GM18907 (cell line): Measurements from ENCODE around the gene AIPL1.
A peak's percentile ranks its signal among the peaks of the same experiment; 100 is the strongest.

Source experiments
- ATAC-seq: cut with Tn5 transposase; IDR thresholded peaks from one replicate; pipeline ENCODE4 v1.9.1; 2021; ENCODE audit warnings: mild to moderate bottlenecking, moderate library complexity; ENCODE audit not compliant: unreplicated experiment

AIPL1 gene

DNA sequence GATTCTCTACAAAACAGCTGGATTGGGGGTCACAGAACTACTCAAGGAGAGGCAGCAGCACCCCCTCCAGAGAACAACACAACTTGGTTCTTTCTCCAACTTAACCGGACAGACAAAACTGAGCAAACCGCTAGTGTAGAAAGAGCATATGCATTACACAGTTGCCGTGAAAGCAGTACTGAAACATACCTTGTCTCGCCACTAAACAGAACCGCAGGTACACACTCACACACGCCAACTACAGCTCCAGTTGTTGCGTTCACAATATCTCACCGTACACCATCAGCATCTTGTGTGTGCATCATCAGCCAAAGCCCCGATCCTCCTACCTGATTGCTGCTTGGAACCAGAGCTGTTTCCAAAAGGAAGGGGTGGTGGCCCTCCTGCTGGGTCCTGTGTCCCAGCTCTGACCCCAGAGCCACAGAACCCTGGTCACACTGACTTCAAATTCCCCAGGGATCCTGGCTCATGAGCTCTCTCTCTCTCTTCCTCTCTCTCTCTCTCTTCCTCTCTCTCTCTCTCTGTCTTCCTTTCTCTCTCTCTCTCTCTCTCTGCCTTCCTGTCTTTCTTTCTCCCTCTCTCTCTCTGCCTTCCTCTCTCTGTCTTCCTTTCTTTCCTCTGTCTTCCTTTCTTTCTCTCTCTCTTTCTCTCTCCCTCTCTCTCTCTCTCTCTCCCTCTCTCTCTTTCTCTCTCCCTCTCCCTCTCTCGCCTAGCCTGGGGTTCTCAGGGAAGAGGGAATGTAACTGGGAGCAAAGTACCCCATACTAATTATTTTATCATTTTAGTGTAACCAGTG lies 17.7 kb upstream of the AIPL1 start:
- no peak for ATAC-seq

DNA sequence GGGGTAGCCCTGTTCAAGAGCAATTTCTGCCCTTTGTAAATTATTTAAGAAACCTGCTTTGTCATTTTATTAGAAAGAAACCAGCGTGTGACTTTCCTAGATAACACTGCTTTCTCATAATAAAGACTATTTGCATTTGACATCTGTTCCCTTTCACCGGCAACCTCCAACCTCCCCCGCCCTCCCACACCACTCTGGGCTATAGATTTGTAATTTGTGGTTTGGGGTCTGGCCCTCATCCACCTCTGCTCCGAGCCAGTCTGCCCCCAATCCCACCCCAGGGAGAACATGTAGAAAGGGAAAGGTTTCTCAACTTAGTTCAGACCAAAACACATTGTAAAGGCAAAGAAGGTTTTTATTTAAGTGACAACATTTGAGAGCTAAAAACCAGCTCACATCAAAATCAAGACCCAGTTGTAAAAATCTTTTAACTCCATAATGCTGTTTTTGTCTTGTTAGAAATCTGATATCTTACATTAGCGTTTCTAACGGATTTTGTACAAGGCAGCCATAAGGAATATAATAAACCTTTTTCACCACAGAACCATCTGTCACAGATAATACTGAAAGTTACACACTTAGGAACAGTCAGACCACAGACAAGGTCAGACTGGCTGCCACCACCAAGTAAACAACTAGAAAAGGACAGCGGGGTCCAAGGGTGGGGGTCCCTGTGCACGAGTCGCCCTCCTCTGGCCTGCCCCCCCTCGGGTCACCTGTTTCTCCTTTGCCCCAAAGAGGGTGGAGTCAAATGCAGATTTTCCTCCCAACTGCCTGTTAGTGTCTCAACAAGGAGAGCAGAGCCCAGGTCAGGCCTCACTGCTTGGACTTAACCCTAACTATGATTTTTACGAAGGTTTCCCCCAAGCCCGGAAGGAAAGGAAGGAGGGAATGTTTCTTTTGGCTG lies 16.3 kb upstream of the AIPL1 start:
- ATAC-seq, result no peak

DNA sequence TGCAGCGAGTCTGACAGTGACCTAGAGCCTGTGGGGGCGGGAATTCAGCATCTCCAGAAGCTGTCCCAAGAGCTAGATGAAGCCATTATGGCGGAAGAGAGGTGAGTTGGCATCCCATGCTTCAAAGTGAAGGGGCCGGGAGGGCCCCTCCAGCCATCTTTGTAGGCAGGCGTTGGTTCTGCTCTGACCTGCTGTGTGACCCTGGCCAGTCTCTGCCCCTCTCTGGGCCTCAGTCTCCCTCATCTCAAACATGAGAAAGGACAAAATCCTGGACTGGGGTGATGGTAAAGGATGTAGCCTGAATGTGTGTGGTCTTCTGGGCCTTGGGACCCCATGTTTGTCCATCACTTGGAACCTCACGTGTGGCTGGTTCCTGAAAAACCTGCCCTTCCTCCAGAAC lies 14.4 kb upstream of the AIPL1 start:
- ATAC-seq, result no peak

DNA sequence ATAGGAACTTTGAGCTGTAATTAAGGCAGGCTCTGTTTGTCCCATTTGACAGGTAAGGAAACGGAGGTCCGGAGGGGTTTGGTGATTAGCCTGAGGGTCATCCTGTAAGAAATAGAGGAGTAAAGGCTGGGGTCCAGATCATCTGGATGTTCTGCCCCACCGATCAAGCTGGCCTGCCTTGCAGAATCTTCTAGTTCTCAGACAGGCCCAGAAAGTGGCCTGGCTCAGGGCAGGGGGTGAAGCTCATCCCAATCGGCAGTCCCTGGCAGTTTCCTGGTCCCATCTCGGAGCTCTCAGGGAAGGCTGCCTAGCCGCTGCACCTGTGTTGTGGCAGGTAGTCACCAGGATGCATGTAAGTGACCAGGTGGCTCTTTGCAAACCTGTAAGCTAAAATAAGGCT lies 13.6 kb upstream of the AIPL1 start:
- no peak for ATAC-seq

DNA sequence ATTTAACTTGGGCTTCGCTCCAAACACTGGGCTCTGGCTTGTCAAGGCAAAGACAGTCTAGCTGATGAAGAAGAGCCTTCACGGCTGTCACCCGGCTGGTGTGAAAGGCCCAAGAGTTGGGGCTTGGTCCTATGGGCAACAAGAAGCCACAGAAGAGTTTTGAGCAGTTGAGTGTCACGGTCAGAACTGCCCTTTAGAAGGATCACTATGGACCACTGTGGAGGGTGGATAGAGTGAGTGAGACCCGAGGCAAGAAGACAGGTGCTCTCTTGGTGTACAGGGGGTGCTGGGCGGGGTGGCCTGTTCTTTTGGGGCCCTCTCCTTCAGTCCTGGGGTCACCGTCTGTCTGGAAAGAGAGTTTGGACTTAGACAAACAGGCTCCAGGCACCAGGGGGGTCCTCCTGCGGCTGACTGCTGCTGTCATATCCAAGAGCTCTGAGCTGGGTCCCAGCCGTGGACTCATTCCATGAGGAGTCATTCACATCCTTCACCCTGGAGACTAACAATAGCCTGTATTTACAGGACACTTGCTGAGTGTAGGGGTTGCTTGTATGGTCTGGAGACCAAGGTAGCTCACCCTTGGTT lies 11.7 kb upstream of the AIPL1 start:
- ATAC-seq, result no peak

DNA sequence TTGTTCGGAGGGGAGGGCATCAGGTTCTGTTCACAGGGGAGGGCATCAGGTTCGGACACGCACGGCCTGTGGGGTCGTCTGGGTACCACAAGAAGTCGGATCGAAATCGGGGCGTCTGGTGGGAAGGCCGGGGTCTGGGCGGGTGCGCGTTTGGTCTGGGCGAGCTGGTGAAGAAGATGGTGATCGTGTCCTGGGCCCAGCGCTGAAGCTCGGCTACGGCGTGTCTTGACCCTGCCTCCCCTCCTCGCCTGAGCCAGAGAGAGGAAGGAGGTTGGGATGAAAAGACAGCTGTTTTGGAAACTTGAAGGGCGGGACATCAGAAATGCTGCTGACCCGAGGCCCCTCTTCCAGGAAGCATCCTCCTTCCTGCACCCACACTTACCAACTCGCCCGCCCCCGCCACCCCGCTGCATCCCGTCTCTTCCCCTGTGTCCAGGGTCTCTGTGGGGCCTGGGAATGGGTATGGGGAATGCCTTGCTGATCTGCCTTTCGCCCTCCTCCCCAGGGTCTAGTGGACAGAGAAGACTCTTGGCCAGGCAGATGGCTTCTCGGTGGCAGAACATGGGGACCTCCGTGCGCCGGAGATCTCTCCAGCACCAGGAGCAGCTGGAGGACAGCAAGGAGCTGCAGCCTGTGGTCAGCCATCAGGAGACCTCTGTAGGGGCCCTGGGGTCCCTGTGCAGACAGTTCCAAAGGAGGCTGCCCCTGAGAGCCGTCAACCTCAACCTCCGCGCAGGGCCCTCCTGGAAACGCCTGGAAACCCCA lies 9.8 kb upstream of the AIPL1 start:
- ATAC-seq, result no peak

DNA sequence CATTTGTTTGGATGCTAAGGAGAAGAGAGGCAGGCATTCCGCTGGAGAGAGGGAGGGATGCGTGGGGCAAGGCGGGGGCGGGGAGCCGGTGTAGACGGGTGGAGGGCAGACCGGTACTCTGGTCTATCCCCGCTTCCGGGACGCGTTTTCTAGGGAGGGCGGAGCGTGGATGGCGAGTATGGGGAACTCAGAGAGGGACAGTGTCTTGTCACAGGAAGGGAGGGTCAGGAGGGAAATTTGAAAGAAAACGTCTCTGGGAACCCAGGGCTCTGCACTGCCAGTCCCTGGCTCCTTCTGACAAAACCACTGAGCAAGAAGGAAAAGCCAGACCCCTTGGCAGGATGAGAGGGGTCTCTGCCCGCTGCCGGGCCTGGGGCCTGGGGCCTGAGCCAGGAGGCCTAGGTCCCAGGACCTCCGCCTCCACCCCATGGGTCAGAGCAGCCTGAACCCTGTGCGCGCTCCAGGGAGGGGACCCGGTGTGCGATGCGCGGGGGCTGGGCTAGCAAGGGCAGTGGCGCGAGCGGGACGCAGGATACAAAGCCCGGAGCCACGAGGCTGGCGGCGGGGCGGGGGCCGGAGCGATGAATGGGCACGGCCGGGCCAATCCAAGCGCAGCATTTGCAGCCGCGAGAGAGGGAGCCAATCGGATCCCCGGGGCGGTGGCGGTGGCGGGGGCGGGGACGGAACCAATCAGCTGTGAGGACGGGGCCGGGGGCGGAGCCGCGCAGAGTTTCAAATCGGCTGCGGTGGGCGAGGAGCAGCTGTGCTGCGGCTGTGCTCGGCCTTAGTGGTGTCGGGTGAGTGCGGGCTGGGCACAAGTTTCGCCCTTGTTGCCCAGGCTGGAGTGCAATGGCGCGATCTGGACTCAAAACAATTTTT lies 9.0 kb upstream of the AIPL1 start, which contains the start of gene PIMREG:
PIMREG (plus strand) TSS at position 764 of the 879 bp plus-strand sequence. CDS start 656 bp downstream, outside the sequence.
- peak; percentile 81 for ATAC-seq

DNA sequence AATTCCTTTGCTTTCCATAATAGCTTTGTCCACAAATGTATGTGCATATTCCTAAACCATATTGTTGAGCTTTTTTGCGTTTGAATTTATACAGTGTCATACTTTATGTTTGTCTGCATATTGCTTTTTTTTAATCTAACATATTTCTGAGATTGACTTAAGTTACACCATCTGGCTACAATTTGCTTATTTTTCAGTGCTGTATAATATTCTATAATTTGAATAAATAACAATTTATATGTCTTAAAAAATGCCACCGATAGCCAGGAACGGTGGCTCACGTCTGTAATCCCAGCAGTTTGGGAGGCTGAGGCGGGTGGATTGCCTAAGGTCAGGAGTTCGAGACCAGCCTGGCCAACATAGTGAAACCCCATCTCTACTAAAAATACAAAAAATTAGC lies 7.9 kb upstream of the AIPL1 start:
- no peak for ATAC-seq

DNA sequence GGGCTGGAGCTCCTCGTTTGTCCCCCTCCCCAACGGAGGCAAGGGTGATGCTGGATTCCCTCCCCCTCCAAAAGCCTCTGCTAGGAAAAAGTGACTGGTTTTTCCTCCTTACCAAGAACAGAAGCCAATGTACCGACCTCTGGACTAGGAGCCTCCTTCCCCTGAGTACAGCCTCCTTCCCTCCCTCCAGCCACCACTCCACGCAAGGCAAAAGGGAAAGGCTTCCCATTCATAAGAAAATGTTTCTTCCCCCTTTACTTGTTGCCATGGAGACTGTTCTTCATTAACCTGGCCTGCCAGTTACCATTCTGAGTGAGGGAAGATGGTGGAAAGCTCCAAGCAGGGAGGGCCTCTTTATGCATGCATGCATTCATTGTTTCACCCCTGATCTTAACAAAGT lies 5.0 kb upstream of the AIPL1 start:
- no peak for ATAC-seq

DNA sequence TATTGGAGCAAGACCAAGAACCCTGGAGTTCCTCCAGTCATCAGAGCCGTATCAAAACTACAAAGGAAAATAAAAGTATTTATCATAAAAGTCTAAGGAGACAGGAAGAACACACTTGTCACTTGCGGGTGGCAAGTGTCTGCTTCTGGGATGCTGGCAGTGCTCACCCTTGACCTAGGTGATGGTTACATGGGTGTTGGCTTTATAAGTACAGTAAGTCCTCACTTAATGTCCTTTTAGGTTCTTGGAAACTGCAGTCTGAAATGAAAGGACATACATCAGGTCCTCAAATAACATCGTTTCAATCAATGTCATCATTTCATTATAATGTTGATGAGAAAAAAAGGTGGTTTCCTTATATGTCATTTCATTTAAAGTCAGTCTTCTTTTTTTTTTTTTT lies 3.0 kb upstream of the AIPL1 start:
- ATAC-seq, result no peak

DNA sequence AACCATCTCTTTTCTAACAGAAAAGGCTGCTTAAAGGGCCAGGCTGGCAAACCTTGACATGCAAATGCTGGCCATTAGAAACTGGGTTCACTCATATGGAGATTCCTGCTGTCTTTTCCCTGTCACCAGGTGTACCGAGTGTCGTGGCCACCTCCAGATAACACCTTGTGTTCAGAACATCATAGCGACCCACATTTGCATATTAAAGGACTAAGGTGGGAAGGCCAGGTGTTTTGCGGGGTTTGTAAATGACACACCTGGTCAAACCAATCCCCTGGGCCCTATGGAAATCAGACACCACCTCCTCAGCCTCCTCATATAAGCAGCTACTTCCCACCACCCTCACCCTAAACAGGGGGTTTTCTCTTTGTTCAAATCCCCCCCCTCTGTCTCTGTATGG lies 2.5 kb upstream of the AIPL1 start:
- ATAC-seq, result no peak

DNA sequence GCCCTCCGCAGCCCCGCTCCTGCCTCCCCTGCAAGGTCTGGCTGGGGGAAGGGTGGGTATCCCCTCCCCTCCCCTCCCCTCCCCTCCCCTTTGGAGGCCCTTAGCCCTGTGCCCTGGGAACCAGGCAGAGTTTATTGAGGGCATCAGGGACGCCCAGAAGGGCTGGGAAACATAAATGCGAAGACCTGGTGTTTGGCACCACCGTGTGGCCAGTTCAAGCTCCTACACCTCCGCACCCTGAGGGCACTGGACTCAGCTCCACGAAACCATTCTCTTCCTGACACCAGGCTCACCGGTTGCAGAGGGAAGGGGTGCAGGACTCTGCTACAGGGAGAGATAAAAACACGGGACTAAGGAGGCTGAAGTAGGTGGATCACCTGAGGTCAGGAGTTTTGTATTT lies 1.0 kb upstream of the AIPL1 start:
- no peak for ATAC-seq

DNA sequence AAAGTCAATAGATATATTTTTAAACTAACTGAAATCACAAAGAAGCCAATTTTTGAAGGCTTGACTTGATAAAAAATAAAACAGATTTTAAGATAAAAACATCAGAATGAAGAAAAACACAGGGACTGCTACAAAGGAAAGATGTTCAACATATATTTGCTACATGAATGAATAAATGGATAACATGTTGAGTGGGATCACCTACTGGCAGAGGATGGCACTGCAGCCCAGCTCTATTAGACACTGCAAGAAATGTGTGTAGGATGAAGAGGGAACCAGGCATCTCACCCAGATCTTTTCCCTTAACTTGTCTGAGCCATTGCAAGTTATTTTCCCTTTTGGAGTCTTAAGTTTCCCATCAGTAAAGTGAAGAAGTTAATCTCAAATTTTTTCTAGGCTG lies 4.2 kb downstream of the AIPL1 start:
- ATAC-seq, result no peak

DNA sequence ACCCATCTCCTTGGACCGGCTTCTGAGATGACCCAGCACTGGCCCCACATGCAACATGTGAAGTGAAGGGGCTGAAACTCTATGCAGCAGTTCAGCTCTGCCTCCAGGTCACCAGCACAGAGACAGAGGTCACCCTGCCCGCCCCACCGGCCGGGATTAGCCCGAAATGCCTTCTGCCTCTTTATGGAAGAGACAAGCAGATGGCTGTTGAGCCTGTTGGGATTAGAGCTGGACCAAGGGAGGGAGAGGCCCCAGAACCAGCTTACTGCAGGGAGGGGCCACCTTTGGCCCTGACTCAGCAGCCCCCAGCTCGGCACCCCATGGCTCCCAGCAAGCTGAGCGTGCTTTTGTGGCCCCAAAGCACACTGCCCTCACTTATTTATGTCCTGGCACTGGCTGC lies 5.7 kb downstream of the AIPL1 start:
- ATAC-seq, result no peak

DNA sequence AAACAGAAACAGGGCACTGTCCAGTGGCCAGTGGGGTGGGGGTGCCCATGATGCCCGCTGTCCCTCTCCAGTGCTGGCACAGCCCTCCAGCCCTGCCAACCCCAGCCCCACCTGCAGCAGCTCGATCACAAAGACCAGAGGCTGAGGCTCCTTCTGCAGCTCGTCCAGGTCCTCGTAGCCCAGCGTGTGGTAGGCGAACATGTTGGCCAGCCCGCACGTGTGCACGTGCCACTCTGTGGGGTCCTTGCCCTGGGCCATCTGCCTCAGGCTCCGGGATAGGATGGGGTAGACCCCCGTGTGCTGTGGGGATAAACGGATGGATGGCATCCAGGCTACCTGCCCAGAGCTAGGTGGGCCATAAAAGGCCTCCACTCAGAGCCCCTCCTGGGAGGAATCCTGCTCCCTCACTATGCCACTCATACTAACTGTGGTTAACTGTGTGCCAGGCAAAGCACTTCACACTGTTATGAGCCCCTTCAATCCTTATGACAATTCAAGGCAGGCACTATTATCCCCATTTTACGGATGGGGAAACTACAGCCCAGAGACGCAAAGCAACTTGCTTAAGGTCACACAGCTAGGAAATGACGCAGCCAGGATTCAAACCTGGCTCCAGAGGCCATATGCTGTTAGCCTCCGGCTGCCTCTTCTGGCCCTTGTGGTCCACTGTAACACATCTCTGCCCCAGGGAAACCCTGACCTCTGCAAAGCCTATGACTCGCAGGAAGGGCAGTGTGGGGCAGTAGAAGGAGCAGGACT lies 6.5 kb downstream of the AIPL1 start:
- ATAC-seq, result no peak

DNA sequence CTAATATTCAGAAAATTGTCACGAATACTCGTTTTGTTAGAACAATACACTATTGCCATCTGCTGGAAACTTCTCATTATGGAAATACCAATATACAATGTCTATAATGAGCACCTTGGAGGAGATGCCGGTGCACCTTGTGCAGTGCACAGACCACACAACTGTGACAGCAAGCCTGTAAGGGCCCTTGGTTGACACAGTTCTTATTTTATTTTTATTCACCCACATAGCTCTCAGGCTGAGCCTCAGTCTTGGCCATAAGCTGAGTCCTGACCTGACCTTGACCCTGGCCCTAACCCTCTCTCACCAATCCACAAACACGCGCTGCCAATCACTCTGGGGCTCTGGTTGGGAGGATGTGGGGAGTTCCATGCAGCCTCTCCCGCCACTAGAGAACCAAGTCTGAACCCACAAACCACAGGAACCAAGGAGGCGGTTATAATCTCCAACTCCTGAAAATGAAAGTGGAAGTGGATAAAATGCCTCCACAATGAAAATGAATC lies 7.6 kb downstream of the AIPL1 start:
- ATAC-seq, result no peak

DNA sequence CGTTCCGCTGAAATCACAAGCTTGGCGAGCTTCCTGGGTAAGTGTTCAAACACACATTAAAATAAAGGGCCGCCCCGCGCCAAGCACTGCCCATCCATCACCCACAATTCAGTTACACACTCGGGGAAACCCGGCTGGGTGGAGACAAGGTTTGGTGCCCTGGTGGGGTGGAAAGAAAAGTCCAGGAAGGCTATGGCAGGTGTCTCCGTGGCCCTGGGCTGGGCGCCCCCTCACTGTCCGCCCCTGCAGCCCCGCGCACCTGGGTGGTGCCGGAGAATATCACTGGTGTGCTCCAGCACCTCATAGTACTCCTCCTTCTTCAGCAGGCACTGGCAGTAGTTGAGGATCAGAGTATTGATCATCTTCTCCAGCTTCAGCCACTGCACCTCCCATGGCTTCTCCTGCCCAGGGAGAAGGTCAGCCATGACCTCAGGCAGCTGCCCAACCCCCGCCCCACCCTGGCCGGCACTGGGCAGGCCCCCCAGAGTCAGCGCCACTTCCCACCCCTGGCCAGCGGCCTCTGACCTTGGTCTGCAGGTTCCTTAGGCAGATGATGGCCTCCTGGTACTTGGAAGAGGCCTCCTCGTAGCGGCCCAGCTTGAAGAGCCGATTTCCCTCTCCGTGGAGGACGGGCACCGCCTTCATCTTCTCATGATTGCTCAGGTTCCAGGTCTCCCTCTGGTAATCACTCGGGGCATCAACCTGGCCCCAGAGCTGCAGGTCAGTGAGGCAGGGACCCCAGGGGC lies 8.4 kb downstream of the AIPL1 start:
- no peak for ATAC-seq

DNA sequence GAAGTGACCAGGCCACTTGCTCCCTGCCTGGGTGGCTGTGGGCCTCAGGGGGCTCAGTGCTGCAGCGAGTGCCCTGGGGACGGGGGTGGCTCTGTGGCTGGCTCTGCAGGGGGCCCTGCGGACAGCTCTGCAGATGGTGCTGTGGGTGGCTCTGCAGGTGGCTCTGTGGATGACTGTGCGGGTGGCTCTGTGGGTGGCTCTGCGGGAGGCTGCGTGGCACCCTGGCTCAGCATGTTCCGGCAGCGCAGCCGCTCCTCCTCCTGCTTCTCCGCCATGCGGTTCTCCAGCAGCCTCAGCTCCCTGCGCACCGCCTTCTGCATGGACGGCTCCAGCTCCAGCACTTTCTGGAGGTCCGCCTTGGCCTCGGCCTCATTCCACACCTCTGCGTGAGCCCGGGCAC lies 9.5 kb downstream of the AIPL1 start:
- ATAC-seq, result no peak
